HL-60/S4 treated with retinoic acid at 250 ng/mL for 4 days and 3 days (cell line): ENCODE measurements around the gene ASTE1.
"Not testable (repeated sequence)": the region's sequence is repeated elsewhere in the genome, so short reads cannot be mapped to it uniquely, and the experiment has no call there.

ENCODE experiments used
- in situ Hi-C: fragments of 300-500 bp; cut with MboI; formaldehyde crosslinking; loops from 2 replicates; pipeline ENCODE4 v1.7.0; 2022; ENCODE audit warnings: low sequenced_read_pairs

Gene ASTE1

GRCh38 chr3:131020122-131020693 lies 6.4 kb downstream of the ASTE1 start:
- in situ Hi-C loops = no loop called here

GRCh38 chr3:131018970-131019369 lies 7.7 kb downstream of the ASTE1 start:
- in situ Hi-C loops = no loop called here

GRCh38 chr3:131009698-131010097 lies 16.9 kb downstream of the ASTE1 start:
- in situ Hi-C loops = no loop called here

- in situ Hi-C loops = no loop called here
These were observed 18.3 kb downstream of the ASTE1 start for GRCh38 chr3:131008326-131008725.

- in situ Hi-C loops = no loop called here
These were observed 18.8 kb downstream of the ASTE1 start for GRCh38 chr3:131007782-131008181.

GRCh38 chr3:131007256-131007655 lies 19.4 kb downstream of the ASTE1 start:
- in situ Hi-C loops = no loop called here

GRCh38 chr3:131004603-131005002 lies 22.0 kb downstream of the ASTE1 start:
- in situ Hi-C loops = no loop called here

- in situ Hi-C loops = no loop called here
These were observed 25.6 kb downstream of the ASTE1 start for GRCh38 chr3:131001071-131001470.

- in situ Hi-C loops = no loop called here
These were observed 29.3 kb downstream of the ASTE1 start for GRCh38 chr3:130997289-130997688.

GRCh38 chr3:130992344-130992743 lies 34.3 kb downstream of the ASTE1 start:
- in situ Hi-C loops = no loop called here

GRCh38 chr3:130991126-130991525 lies 35.5 kb downstream of the ASTE1 start:
- in situ Hi-C loops = no loop called here

- in situ Hi-C loops = no loop called here
These were observed 36.3 kb downstream of the ASTE1 start for GRCh38 chr3:130990282-130990681.

GRCh38 chr3:130981469-130981868 lies 45.2 kb downstream of the ASTE1 start:
- in situ Hi-C loops = no loop called here

- in situ Hi-C loops = no loop called here
These were observed 47.5 kb downstream of the ASTE1 start for GRCh38 chr3:130979117-130979516.

- in situ Hi-C loops = no loop called here
These were observed 49.9 kb downstream of the ASTE1 start for GRCh38 chr3:130976706-130977105.

- in situ Hi-C loops = no loop called here
These were observed 51.4 kb downstream of the ASTE1 start for GRCh38 chr3:130975251-130975650.

GRCh38 chr3:130974201-130974600 lies 52.4 kb downstream of the ASTE1 start:
- in situ Hi-C loops = no loop called here

GRCh38 chr3:130973406-130973805 lies 53.2 kb downstream of the ASTE1 start:
- in situ Hi-C loops = no loop called here

GRCh38 chr3:130972592-130972991 lies 54.0 kb downstream of the ASTE1 start:
- in situ Hi-C loops = not testable (repeated sequence)

- in situ Hi-C loops = no loop called here
These were observed 55.4 kb downstream of the ASTE1 start for GRCh38 chr3:130971208-130971607.

- in situ Hi-C loops = no loop called here
These were observed 57.0 kb downstream of the ASTE1 start for GRCh38 chr3:130969621-130970020.

- in situ Hi-C loops = no loop called here
These were observed 58.4 kb downstream of the ASTE1 start for GRCh38 chr3:130968221-130968620.

GRCh38 chr3:130967281-130967680 lies 59.3 kb downstream of the ASTE1 start:
- in situ Hi-C loops = no loop called here
